HEK293 (cell line): Measurements from ENCODE around the gene CRY2.

Experiments
- CTCF ChIA-PET: fragments of 350-600 bp; formaldehyde crosslinking; extraction: SDS; loops from one replicate; lab custom pipeline; 2021; ENCODE audit warnings: antibody characterized with exemption; lab: Yijun Ruan, JAX
- POLR2A ChIA-PET: fragments of 300-600 bp; formaldehyde crosslinking; extraction: SDS; loops from one replicate; lab custom pipeline; 2020; ENCODE audit warnings: antibody characterized with exemption, inconsistent platforms; lab: Yijun Ruan, JAX
- H3K27ac ChIP-seq: fragments of 200-500 bp; sonication (Bioruptor generic); 2 replicates; pipeline ENCODE4 v1.5.1; 2014; ENCODE audit warnings: low read depth, low read length, control low read depth, inconsistent platforms; ENCODE audit errors: extremely low read depth
- H3K36me3 ChIP-seq, 2 experiments: fragments of 200-500 bp in 1 of 2; sonication (Bioruptor generic) in 1 of 2; 1 replicate in 1 of 2; 2 replicates in 1 of 2; pipeline ENCODE4 v1.5.1; 2014 to 2017; ENCODE audit warnings: inconsistent platforms in 2 of 2, low read length in 2 of 2; ENCODE audit not compliant: control insufficient read depth in 2 of 2, insufficient read depth in 1 of 2
- H3K4me1 ChIP-seq: fragments of 200-500 bp; sonication (Bioruptor generic); 2 replicates; pipeline ENCODE4 v1.5.1; 2014; ENCODE audit warnings: mild to moderate bottlenecking, low read length, inconsistent platforms; ENCODE audit not compliant: control insufficient read depth, insufficient read depth
- H3K4me3 ChIP-seq: 2 replicates; pipeline ENCODE4 v1.5.1; 2011; ENCODE audit warnings: low read depth, mild to moderate bottlenecking, control low read depth, low read length, moderate library complexity
- H3K9me3 ChIP-seq: fragments of 200-500 bp; sonication (Bioruptor generic); 2 replicates; pipeline ENCODE4 v1.5.1; 2014; ENCODE audit warnings: low read depth, low read length, inconsistent platforms; ENCODE audit not compliant: control insufficient read depth, insufficient read depth
- CTCF ChIP-seq: fragments of 450-650 bp; formaldehyde crosslinking; IDR thresholded peaks from 2 replicates; pipeline ENCODE4 v1.5.1; 2016; ENCODE audit warnings: missing biosample characterization, missing genetic modification characterization
- FEZF1 ChIP-seq: fragments of 450-650 bp; formaldehyde crosslinking; IDR thresholded peaks from 2 replicates; pipeline ENCODE4 v1.5.1; 2016; ENCODE audit warnings: missing biosample characterization, missing genetic modification characterization
- MZF1 ChIP-seq: fragments of 450-650 bp; formaldehyde crosslinking; IDR thresholded peaks from 2 replicates; pipeline ENCODE4 v1.5.1; 2017; ENCODE audit warnings: missing biosample characterization, missing genetic modification characterization, borderline replicate concordance
- PBX3 ChIP-seq: sonication (generic); formaldehyde crosslinking; IDR thresholded peaks from 2 replicates; pipeline ENCODE4 v1.8.1; 2022; ENCODE audit warnings: mild to moderate bottlenecking, moderate library complexity, missing genetic modification reagents
- SETDB1 ChIP-seq: IDR thresholded peaks from one replicate; pipeline ENCODE4 v1.6.1; 2017; ENCODE audit warnings: mild to moderate bottlenecking, low read length, moderate library complexity, mixed read lengths; ENCODE audit not compliant: insufficient read length
- SP3 ChIP-seq: fragments of 450-650 bp; formaldehyde crosslinking; IDR thresholded peaks from 2 replicates; pipeline ENCODE4 v1.5.1; 2016; ENCODE audit warnings: missing biosample characterization, missing genetic modification characterization
- YY1 ChIP-seq: fragments of 450-650 bp; formaldehyde crosslinking; IDR thresholded peaks from 2 replicates; pipeline ENCODE4 v1.5.1; 2018; ENCODE audit warnings: missing biosample characterization, missing genetic modification characterization
- ZBTB48 ChIP-seq: fragments of 450-650 bp; formaldehyde crosslinking; IDR thresholded peaks from 2 replicates; pipeline ENCODE4 v1.5.1; 2016; ENCODE audit warnings: missing biosample characterization, missing genetic modification characterization
- ZNF2 ChIP-seq: fragments of 450-650 bp; formaldehyde crosslinking; IDR thresholded peaks from 2 replicates; pipeline ENCODE4 v1.5.1; 2016; ENCODE audit warnings: missing biosample characterization, missing genetic modification characterization
- ZNF202 ChIP-seq: fragments of 450-650 bp; formaldehyde crosslinking; IDR thresholded peaks from 2 replicates; pipeline ENCODE4 v1.5.1; 2016; ENCODE audit warnings: missing biosample characterization, missing genetic modification characterization, borderline replicate concordance
- ZNF214 ChIP-seq: fragments of 450-650 bp; formaldehyde crosslinking; IDR thresholded peaks from 2 replicates; pipeline ENCODE4 v1.5.1; 2017; ENCODE audit warnings: missing biosample characterization, mild to moderate bottlenecking, missing genetic modification characterization, borderline replicate concordance
- ZNF335 ChIP-seq: fragments of 450-650 bp; formaldehyde crosslinking; conservative IDR thresholded peaks from 2 replicates; pipeline ENCODE4 v1.5.1; 2016; ENCODE audit warnings: missing biosample characterization, missing genetic modification characterization
- ZNF341 ChIP-seq: fragments of 450-650 bp; formaldehyde crosslinking; IDR thresholded peaks from 2 replicates; pipeline ENCODE4; 2016; ENCODE audit warnings: low read depth, missing biosample characterization, missing genetic modification characterization
- ZNF423 ChIP-seq: fragments of 450-650 bp; formaldehyde crosslinking; IDR thresholded peaks from 2 replicates; pipeline ENCODE4 v1.5.1; 2016; ENCODE audit warnings: missing biosample characterization, missing genetic modification characterization
- ZNF624 ChIP-seq: fragments of 450-650 bp; formaldehyde crosslinking; IDR thresholded peaks from 2 replicates; pipeline ENCODE4 v1.5.1; 2017; ENCODE audit warnings: missing biosample characterization, missing genetic modification characterization
- ZNF629 ChIP-seq: fragments of 450-650 bp; formaldehyde crosslinking; IDR thresholded peaks from 2 replicates; pipeline ENCODE4 v1.5.1; 2017; ENCODE audit warnings: missing biosample characterization, missing genetic modification characterization
- TF ChIP-seq, protein P1 (sequence below): fragments of 450-650 bp; formaldehyde crosslinking; IDR thresholded peaks from 2 replicates; pipeline ENCODE4 v1.5.1; 2016; ENCODE audit warnings: missing biosample characterization, missing genetic modification characterization
- TF ChIP-seq, protein P2 (sequence below): fragments of 450-650 bp; formaldehyde crosslinking; IDR thresholded peaks from 2 replicates; pipeline ENCODE4 v1.5.1; 2016; ENCODE audit warnings: missing biosample characterization, missing genetic modification characterization
- TF ChIP-seq, protein P3 (sequence below): fragments of 450-650 bp; formaldehyde crosslinking; IDR thresholded peaks from 2 replicates; pipeline ENCODE4 v1.5.1; 2016; ENCODE audit warnings: missing biosample characterization, missing genetic modification characterization
- TF ChIP-seq, protein P4 (sequence below): fragments of 450-650 bp; formaldehyde crosslinking; IDR thresholded peaks from 2 replicates; pipeline ENCODE4 v1.5.1; 2016; ENCODE audit warnings: missing biosample characterization, missing genetic modification characterization
- TF ChIP-seq, protein P5 (sequence below): fragments of 450-650 bp; formaldehyde crosslinking; optimal IDR thresholded peaks from 2 replicates; pipeline ENCODE3; 2016; ENCODE audit warnings: missing biosample characterization, mild to moderate bottlenecking, missing genetic modification characterization

CRY2 gene

DNA sequence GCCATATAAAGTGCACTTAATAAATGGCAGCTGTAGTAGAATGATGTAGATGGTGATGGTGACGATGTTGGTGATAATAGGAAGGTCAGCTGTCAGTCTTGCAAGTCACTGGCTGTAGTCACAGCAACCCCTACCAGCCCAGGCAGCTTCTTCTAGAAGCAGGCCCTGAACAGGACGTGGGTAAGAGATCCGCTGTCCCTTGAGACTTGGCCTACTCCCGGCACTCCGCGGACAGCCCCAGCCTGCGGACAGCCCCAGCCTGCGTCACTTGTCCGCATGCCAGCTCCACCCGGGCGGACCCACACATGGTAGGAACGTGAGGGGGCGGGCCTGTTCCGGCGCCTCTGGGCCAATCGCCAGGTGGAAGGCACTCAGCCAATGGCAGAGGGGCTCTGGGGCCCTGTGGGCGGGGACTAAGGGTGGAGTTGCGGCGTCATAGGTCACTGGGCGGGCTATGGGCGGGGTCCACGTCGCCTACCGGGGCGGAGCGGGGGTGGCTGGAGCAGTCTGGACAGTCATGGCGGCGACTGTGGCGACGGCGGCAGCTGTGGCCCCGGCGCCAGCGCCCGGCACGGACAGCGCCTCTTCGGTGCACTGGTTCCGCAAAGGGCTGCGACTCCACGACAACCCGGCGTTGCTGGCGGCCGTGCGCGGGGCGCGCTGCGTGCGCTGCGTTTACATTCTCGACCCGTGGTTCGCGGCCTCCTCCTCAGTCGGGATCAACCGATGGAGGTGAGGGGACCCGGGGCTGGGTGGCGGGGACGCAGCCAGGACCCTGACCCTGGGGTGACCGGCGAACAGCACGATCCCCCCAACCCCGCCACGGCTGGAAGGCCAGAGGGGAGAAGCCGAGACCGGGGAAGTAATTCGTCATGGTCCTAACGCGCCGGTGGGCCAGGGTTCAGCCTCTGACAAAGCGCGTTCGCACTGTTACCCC is at the start of gene CRY2:
Gene CRY2, plus strand, starts transcription at position 502 of the 937 bp plus-strand sequence. Its CDS starts 16 bp downstream, at position 518.
- ChIA-PET POLR2A (interaction anchor here (0.5 to 2.3 kb wide), 5 partner anchors 18 to 190 kb away, joined by 3 to 10 read pairs (median 4); partner anchors contain the start of genes PEX16 and SLC35C1), CTCF (interaction anchor here (0.8 to 1.1 kb wide), 2 partner anchors 11 to 26 kb away, joined by 3 to 6 read pairs; no protein-coding TSS in a partner anchor)
- H3K4me1 ChIP-seq = no peaks in the 10 kb centered on the region
- H3K36me3 ChIP-seq = no peaks in the 10 kb centered on the region
- H3K4me3 ChIP-seq = peak within 1 kb of the TSS; percentile 96
- no peaks in the 10 kb centered on the region for H3K9me3 ChIP-seq
- H3K27ac ChIP-seq = no peak within 1 kb of the TSS
- TF ChIP-seq, protein P1, sequence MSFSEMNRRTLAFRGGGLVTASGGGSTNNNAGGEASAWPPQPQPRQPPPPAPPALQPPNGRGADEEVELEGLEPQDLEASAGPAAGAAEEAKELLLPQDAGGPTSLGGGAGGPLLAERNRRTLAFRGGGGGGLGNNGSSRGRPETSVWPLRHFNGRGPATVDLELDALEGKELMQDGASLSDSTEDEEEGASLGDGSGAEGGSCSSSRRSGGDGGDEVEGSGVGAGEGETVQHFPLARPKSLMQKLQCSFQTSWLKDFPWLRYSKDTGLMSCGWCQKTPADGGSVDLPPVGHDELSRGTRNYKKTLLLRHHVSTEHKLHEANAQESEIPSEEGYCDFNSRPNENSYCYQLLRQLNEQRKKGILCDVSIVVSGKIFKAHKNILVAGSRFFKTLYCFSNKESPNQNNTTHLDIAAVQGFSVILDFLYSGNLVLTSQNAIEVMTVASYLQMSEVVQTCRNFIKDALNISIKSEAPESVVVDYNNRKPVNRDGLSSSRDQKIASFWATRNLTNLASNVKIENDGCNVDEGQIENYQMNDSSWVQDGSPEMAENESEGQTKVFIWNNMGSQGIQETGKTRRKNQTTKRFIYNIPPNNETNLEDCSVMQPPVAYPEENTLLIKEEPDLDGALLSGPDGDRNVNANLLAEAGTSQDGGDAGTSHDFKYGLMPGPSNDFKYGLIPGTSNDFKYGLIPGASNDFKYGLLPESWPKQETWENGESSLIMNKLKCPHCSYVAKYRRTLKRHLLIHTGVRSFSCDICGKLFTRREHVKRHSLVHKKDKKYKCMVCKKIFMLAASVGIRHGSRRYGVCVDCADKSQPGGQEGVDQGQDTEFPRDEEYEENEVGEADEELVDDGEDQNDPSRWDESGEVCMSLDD (tag by site-specific recombination) = 0 out of 2 replicates have a peak, but pooled peaks have one; percentile 29
- TF ChIP-seq ZNF423 (tag by site-specific recombination) (no peak), ZNF629 (peak; percentile 82), SP3 (peak; percentile 98), ZNF202 (tag by site-specific recombination) (no peak), YY1 (peak; percentile 80; the same call in 1 of the 2 replicates), ZNF341 (tag by site-specific recombination) (peak; percentile 93), SETDB1 (no peak), ZNF335 (peak; percentile 95), MZF1 (no peak), ZNF2 (tag by site-specific recombination) (no peak; the same call in 1 of the 2 replicates), FEZF1 (tag by site-specific recombination) (no peak), ZNF214 (tag by site-specific recombination) (no peak), ZNF624 (tag by site-specific recombination) (no peak), ZBTB48 (tag by site-specific recombination) (peak; percentile 28; the same call in 1 of the 2 replicates), CTCF (0 out of 2 replicates have a peak, but pooled peaks have one; percentile 9), PBX3 (peak; percentile 85)
- TF ChIP-seq, protein P2, sequence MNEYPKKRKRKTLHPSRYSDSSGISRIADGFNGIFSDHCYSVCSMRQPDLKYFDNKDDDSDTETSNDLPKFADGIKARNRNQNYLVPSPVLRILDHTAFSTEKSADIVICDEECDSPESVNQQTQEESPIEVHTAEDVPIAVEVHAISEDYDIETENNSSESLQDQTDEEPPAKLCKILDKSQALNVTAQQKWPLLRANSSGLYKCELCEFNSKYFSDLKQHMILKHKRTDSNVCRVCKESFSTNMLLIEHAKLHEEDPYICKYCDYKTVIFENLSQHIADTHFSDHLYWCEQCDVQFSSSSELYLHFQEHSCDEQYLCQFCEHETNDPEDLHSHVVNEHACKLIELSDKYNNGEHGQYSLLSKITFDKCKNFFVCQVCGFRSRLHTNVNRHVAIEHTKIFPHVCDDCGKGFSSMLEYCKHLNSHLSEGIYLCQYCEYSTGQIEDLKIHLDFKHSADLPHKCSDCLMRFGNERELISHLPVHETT (tag by site-specific recombination) = no peak
- TF ChIP-seq, protein P3, sequence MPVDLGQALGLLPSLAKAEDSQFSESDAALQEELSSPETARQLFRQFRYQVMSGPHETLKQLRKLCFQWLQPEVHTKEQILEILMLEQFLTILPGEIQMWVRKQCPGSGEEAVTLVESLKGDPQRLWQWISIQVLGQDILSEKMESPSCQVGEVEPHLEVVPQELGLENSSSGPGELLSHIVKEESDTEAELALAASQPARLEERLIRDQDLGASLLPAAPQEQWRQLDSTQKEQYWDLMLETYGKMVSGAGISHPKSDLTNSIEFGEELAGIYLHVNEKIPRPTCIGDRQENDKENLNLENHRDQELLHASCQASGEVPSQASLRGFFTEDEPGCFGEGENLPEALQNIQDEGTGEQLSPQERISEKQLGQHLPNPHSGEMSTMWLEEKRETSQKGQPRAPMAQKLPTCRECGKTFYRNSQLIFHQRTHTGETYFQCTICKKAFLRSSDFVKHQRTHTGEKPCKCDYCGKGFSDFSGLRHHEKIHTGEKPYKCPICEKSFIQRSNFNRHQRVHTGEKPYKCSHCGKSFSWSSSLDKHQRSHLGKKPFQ (tag by site-specific recombination) = no peak
- TF ChIP-seq, protein P4, sequence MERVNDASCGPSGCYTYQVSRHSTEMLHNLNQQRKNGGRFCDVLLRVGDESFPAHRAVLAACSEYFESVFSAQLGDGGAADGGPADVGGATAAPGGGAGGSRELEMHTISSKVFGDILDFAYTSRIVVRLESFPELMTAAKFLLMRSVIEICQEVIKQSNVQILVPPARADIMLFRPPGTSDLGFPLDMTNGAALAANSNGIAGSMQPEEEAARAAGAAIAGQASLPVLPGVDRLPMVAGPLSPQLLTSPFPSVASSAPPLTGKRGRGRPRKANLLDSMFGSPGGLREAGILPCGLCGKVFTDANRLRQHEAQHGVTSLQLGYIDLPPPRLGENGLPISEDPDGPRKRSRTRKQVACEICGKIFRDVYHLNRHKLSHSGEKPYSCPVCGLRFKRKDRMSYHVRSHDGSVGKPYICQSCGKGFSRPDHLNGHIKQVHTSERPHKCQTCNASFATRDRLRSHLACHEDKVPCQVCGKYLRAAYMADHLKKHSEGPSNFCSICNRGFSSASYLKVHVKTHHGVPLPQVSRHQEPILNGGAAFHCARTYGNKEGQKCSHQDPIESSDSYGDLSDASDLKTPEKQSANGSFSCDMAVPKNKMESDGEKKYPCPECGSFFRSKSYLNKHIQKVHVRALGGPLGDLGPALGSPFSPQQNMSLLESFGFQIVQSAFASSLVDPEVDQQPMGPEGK (tag by site-specific recombination) = peak; percentile 72
- TF ChIP-seq, protein P5, sequence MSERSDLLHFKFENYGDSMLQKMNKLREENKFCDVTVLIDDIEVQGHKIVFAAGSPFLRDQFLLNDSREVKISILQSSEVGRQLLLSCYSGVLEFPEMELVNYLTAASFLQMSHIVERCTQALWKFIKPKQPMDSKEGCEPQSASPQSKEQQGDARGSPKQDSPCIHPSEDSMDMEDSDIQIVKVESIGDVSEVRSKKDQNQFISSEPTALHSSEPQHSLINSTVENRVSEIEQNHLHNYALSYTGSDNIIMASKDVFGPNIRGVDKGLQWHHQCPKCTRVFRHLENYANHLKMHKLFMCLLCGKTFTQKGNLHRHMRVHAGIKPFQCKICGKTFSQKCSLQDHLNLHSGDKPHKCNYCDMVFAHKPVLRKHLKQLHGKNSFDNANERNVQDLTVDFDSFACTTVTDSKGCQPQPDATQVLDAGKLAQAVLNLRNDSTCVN (tag by site-specific recombination) = peak; percentile 49
